GM12874 (cell line): ENCODE data around the gene MB21D2.
A peak's percentile ranks its signal among the peaks of the same experiment; 100 is the strongest.

Experiments used
- TF ChIP-seq, protein P1 (sequence below): IDR thresholded peaks from 2 replicates; pipeline ENCODE4 v1.5.1; 2011; ENCODE audit warnings: low read depth, mild to moderate bottlenecking, control low read depth, low read length, moderate library complexity; ENCODE audit not compliant: insufficient read depth

The MB21D2 gene

DNA sequence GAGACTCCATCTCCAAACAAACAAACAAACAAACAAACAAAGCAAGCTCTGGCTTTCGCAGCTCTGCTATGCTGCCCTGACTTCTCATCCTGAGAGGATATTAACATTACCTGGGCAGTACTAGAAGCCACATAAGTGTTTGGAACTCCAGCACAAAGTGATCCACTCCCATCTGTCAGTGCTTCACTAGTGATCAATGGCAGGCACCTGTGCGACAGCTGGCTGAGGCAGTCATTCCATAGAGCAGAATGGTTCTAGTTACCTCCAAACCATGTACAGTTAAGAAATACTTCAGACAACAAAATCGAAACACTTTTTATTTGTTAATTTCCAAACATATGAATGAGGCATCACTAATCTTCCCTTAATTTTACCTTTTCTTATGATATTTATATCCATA, 2.8 kb upstream of the MB21D2 start:
- TF ChIP-seq, protein P1, sequence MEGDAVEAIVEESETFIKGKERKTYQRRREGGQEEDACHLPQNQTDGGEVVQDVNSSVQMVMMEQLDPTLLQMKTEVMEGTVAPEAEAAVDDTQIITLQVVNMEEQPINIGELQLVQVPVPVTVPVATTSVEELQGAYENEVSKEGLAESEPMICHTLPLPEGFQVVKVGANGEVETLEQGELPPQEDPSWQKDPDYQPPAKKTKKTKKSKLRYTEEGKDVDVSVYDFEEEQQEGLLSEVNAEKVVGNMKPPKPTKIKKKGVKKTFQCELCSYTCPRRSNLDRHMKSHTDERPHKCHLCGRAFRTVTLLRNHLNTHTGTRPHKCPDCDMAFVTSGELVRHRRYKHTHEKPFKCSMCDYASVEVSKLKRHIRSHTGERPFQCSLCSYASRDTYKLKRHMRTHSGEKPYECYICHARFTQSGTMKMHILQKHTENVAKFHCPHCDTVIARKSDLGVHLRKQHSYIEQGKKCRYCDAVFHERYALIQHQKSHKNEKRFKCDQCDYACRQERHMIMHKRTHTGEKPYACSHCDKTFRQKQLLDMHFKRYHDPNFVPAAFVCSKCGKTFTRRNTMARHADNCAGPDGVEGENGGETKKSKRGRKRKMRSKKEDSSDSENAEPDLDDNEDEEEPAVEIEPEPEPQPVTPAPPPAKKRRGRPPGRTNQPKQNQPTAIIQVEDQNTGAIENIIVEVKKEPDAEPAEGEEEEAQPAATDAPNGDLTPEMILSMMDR: no peak

DNA sequence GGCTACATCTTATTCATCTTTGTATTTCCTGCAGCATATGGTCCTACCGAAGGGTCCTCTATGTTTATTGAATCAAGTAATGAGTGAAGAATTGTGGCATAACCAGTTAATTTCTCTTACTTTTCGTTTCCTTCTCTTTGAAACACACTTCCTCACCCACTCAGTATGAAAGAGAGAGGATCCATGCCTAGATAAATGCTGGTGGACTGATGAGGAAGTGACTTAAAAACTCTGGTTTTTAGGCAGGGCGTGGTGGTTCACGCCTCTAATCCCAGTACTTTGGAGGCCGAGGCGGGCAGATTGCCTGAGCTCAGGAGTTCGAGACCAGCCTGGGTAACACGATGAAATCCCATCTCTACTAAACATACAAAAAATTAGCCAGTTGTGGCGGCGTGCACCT, 2.2 kb upstream of the MB21D2 start:
- TF ChIP-seq, protein P1: no peak

DNA sequence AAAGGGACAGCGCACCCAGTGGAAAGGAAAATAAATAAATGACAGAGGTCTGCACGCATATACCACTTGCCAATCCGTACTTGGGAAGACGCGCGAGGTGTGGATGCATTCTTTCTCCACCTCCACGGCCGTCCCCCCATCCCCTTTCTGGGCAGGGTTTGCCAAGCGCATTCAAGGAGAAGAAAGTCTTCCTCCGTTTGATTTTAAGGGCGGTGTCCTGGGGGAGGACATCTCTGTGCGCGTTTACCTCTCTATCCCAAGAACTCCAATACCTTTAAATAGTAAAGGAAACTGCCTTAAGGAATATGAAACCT, 576 bp upstream of the MB21D2 start:
- TF ChIP-seq, protein P1: no peak

DNA sequence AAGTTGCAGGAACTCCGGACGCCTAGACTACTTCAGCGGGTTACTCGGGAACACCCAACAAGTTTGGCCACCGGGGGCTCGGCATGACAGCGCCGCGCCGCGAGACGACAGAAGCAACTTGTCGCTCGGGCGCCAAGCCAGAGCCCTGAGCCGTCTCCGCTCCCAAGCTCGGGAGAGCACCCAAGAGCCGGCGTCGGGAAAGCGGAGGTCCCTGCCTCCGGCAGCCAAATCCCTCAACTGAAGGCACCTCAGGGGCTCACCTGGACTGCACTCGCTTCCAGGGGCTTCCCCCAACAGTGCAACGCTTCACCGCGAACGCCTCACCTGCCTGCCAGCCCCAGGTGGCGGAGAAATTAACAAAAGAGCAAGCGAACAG, 640 bp downstream of the MB21D2 start:
- TF ChIP-seq, protein P1: peak; percentile 27; the same call in 1 of the 2 replicates

DNA sequence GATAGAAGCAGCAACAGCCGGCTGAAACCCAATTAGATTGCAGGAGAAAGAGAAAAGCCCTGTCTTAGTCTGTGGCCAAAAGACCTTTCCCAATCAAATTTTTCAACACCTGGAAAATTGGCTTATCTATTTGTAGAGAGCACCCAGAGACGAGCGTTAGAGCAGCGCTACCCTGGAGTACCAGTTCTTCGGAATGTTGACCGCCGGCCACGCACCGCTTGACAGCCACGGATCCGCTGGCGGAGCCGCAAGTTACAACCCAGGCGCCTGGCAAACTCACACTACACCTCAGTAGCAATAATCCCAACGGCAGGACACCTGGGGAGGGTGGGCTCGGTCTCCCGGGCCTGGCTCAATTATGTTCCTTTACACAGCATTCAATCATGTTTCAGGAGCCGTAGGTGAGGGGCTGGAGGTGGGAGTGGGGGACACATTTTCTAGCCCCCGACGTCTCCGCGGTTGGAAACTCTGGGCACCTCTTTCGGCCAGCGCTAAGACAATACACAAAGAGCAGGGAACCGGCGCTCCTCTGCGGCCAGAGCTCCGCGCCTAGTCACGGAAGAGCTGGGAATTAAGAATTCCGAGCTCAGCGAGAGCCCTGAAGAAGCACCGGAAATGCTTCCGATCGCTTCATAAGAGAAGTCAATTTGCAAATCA, 1.2 kb downstream of the MB21D2 start:
- TF ChIP-seq, protein P1: no peak

DNA sequence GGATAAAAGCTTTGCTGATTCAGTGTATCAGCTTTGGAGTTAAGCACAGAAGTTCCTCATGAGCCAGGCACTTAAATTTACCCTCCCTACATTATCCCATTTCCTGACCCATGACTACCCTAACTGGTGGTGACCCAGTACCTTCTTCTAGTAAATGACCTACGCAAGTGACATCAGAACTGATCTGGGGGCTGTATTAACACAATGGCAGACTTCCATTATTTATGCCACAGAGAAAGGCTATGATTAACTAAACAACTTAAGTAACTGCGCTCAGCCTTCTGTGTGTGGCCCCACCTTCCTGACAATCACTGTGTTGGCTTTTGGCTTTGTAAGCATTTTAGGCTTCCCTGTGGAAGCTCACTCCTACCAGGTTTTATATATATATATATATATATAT, 1.9 kb downstream of the MB21D2 start:
- TF ChIP-seq, protein P1: no peak

DNA sequence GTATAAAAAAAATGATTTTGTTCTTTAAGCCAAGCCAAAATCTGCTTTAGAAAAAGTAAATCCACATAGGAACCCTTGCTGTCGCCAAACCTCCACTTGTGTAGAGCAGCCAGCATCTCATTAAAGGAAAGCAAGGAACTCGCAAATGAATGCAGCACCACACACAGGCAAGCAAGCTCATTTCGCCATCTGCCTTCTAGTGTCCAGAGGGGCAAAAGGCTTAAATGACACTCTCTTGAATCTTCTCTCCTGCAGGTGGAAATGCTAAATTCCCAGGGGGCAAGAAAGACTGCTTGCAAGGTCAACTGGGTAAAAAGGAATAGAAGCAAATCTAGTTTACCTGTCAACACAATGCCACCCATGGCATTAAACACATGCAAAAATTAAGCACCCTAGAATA, 2.4 kb downstream of the MB21D2 start:
- TF ChIP-seq, protein P1: peak; percentile 46; the same call in 1 of the 2 replicates
